H1 (cell line): ENCODE measurements around the gene PANX1. TPM values are rescaled to one million over a fixed set of nuclear protein-coding genes. Genes with fewer than 3 reads are reported as not detected.
A peak's percentile ranks its signal among the peaks of the same experiment; 100 is the strongest.

ENCODE experiments used
- ASH2L ChIP-seq: fragments of 200-600, 300-600 bp; sonication (generic); IDR thresholded peaks from one replicate; pipeline ENCODE4 v1.7.1; 2017; ENCODE audit warnings: low read length
- BACH1 ChIP-seq: IDR thresholded peaks from 2 replicates; pipeline ENCODE4 v1.6.1; 2012; ENCODE audit warnings: low read length, improper control_type of control experiment
- CREB1 ChIP-seq: IDR thresholded peaks from 2 replicates; pipeline ENCODE4 v1.6.1; 2012; ENCODE audit warnings: inconsistent platforms
- EGR1 ChIP-seq: IDR thresholded peaks from 2 replicates; pipeline ENCODE4 v1.6.1; 2011; ENCODE audit warnings: low read depth, low read length, borderline replicate concordance
- EP300 ChIP-seq, 2 experiments: IDR thresholded peaks; 1 replicate in 1 of 2; 2 replicates in 1 of 2; pipeline ENCODE4 v1.6.1; 2011 to 2012; ENCODE audit warnings: low read depth in 2 of 2, low read length in 2 of 2, mild to moderate bottlenecking in 2 of 2, borderline replicate concordance in 1 of 2, inconsistent platforms in 1 of 2, moderate library complexity in 1 of 2
- GABPA ChIP-seq: IDR thresholded peaks from 2 replicates; pipeline ENCODE4 v1.6.1; 2011; ENCODE audit warnings: mild to moderate bottlenecking, low read length, moderate library complexity, borderline replicate concordance; ENCODE audit not compliant: insufficient read depth
- HDAC2 ChIP-seq, 2 experiments: fragments of 300-600 bp in 1 of 2; sonication (generic) in 1 of 2; IDR thresholded peaks; 2 replicates each; pipeline ENCODE4 v1.6.1; 2011 to 2012; ENCODE audit warnings: low read depth in 2 of 2, low read length in 2 of 2, mild to moderate bottlenecking in 2 of 2, moderate library complexity in 2 of 2, borderline replicate concordance in 1 of 2, inconsistent platforms in 1 of 2
- KDM1A ChIP-seq: fragments of 200-600, 300-600 bp; sonication (generic); IDR thresholded peaks from 2 replicates; pipeline ENCODE4 v1.7.1; 2016; ENCODE audit warnings: mild to moderate bottlenecking, low read length, borderline replicate concordance
- KDM4A ChIP-seq: IDR thresholded peaks from one replicate; pipeline ENCODE4 v1.7.1; 2012; ENCODE audit warnings: low read depth, mild to moderate bottlenecking, moderate library complexity, low read length, inconsistent platforms; ENCODE audit not compliant: severe bottlenecking
- MAFK ChIP-seq: IDR thresholded peaks from 2 replicates; pipeline ENCODE4 v1.6.1; 2012; ENCODE audit warnings: low read depth, mild to moderate bottlenecking, improper control_type of control experiment, low read length
- NANOG ChIP-seq: IDR thresholded peaks from 2 replicates; pipeline ENCODE4 v1.6.1; 2011; ENCODE audit warnings: low read length, low read depth, mild to moderate bottlenecking, inconsistent platforms; ENCODE audit not compliant: insufficient read depth, poor library complexity, severe bottlenecking
- PHF8 ChIP-seq: fragments of 200-600 bp; sonication (generic); conservative IDR thresholded peaks from 2 replicates; pipeline ENCODE4 v1.7.1; 2012; ENCODE audit warnings: low read depth, mild to moderate bottlenecking, inconsistent platforms, low read length, moderate library complexity
- POLR2A ChIP-seq, 2 experiments: IDR thresholded peaks; 1 replicate in 1 of 2; 2 replicates in 1 of 2; pipeline ENCODE4 v1.6.1; 2011; ENCODE audit warnings: low read depth in 2 of 2, low read length in 2 of 2, mild to moderate bottlenecking in 2 of 2; ENCODE audit errors: control extremely low read depth in 1 of 2
- POLR2AphosphoS5 ChIP-seq: IDR thresholded peaks from 2 replicates; pipeline ENCODE4 v1.6.1; 2011; ENCODE audit warnings: low read depth, low read length
- SIN3A ChIP-seq, 2 experiments: IDR thresholded peaks in 1 of 2; conservative IDR thresholded peaks in 1 of 2; 2 replicates each; pipeline ENCODE4 v1.6.1; 2011 to 2012; ENCODE audit warnings: low read length in 2 of 2, improper control_type of control experiment in 1 of 2, low read depth in 1 of 2, mild to moderate bottlenecking in 1 of 2
- SP4 ChIP-seq: IDR thresholded peaks from 2 replicates; pipeline ENCODE4 v1.6.1; 2012; ENCODE audit warnings: low read length, inconsistent platforms
- SUZ12 ChIP-seq: fragments of 200-600 bp; sonication (generic); IDR thresholded peaks from 2 replicates; pipeline ENCODE4 v1.6.1; 2012; ENCODE audit warnings: mild to moderate bottlenecking, inconsistent platforms, low read length, moderate library complexity, mixed read lengths
- TAF1 ChIP-seq: IDR thresholded peaks from 2 replicates; pipeline ENCODE4 v1.6.1; 2011; ENCODE audit warnings: mild to moderate bottlenecking, low read depth, low read length
- TBP ChIP-seq: IDR thresholded peaks from 2 replicates; pipeline ENCODE4 v1.6.1; 2011; ENCODE audit warnings: low read depth, low read length, improper control_type of control experiment
- TEAD4 ChIP-seq: IDR thresholded peaks from 2 replicates; pipeline ENCODE4 v1.6.1; 2012; ENCODE audit warnings: low read depth, low read length, inconsistent platforms, mixed read lengths
- YY1 ChIP-seq: IDR thresholded peaks from 2 replicates; pipeline ENCODE4 v1.6.1; 2011; ENCODE audit warnings: low read depth, mild to moderate bottlenecking, low read length
- polyA plus RNA-seq, 7 experiments: library from polyadenylated mRNA; depleted of rRNA in 3 of 7; stranded (reverse) in 5 of 7; unstranded in 2 of 7; fragments of >200 nt in 5 of 7; fragments of 200-250 nt in 2 of 7; gene quantifications; 1 replicate in 5 of 7; 2 replicates in 1 of 7; 4 replicates in 1 of 7; pipeline versions ENCODE4 v1.2.1 to v1.2.3, GENCODE V29; 2011 to 2013; ENCODE audit warnings: missing spikeins in 2 of 7, mixed read lengths in 2 of 7
- total RNA-seq: library from RNA; stranded (reverse); fragmentation: NEBNext Ultra II Directional; extraction: Animal tissue kit (Norgen Biotek cat#: 25700); gene quantifications from 2 replicates; pipeline ENCODE4 v1.2.1, GENCODE V29; 2021
- TF ChIP-seq, protein P1 (sequence below): IDR thresholded peaks from 2 replicates; pipeline ENCODE4 v1.6.1; 2011; ENCODE audit warnings: low read length, improper control_type of control experiment
- TF ChIP-seq, protein P2 (sequence below): IDR thresholded peaks from 2 replicates; pipeline ENCODE4 v1.6.1; 2012; ENCODE audit warnings: inconsistent platforms

PANX1 gene
- total and polyA plus RNA-seq, 2 of the 8 experiments (the other 6 are each of a cell fraction or from before 2014, with no cell fraction given) = 15.9 to 35.2 TPM

DNA sequence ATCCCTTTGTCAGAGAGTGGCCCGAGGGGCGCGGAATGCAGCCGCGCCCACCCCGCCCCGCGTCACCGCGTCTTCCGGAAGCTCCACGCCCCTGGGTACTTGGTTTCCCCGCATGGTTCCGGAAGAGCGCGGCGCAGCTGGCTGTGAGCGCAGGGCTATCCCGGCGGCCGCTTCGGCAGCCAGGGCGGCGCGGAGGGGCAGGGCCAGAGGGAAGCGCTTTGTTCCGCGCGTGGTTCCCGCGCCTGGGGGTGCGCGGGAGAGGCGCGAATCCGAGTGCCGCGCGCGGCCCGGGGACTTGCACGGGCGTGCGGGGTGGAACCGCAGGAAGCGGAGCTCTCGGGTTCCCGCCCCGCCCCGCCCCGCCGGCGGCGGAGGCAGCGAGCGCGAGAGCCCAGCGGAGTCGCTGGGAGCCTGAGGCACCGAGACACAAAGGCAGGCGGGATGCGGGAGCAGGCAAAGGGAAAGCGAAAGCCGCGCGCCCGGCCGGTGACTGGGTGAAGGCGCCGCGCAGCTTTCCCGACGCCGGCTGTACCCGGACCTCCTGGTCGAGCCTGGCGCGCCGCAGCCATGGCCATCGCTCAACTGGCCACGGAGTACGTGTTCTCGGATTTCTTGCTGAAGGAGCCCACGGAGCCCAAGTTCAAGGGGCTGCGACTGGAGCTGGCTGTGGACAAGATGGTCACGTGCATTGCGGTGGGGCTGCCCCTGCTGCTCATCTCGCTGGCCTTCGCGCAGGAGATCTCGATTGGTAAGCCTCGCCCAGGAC is at the start of gene PANX1 (continued):
- peak in 1 of 2 experiments; percentile 40; a peak in 1 of 3 replicates for TF ChIP-seq EP300 (IDR thresholded peaks at IDR 0.05; ENCODE audit: borderline replicate concordance in 1 of 2, low read depth in 2 of 2, low read length in 2 of 2)
- no peak for TF ChIP-seq MAFK
- TF ChIP-seq, protein P1, sequence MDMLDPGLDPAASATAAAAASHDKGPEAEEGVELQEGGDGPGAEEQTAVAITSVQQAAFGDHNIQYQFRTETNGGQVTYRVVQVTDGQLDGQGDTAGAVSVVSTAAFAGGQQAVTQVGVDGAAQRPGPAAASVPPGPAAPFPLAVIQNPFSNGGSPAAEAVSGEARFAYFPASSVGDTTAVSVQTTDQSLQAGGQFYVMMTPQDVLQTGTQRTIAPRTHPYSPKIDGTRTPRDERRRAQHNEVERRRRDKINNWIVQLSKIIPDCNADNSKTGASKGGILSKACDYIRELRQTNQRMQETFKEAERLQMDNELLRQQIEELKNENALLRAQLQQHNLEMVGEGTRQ = peak; percentile 47
- peak; percentile 67 for TF ChIP-seq CREB1
- TF ChIP-seq HDAC2 (IDR thresholded peaks at IDR 0.05; ENCODE audit: borderline replicate concordance in 1 of 2, low read depth in 2 of 2, low read length in 2 of 2) = peak in 1 of 2 experiments; percentile 27; a peak in 1 of 4 replicates
- peak; percentile 59 for TF ChIP-seq BACH1
- no peak for TF ChIP-seq GABPA
- peak; percentile 59 for TF ChIP-seq NANOG
- TF ChIP-seq POLR2A (IDR thresholded peaks at IDR 0.05; ENCODE audit: control extremely low read depth in 1 of 2, low read depth in 2 of 2, low read length in 2 of 2) = peak; percentile 66 to 68; a peak in 2 of 3 replicates
- TF ChIP-seq, protein P2, sequence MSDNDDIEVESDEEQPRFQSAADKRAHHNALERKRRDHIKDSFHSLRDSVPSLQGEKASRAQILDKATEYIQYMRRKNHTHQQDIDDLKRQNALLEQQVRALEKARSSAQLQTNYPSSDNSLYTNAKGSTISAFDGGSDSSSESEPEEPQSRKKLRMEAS = peak; percentile 65
- peak; percentile 44 for TF ChIP-seq ASH2L
- no peak for TF ChIP-seq EGR1
- peak; percentile 37 for TF ChIP-seq KDM4A
- TF ChIP-seq TBP = peak; percentile 51; the same call in 1 of the 2 replicates
- TF ChIP-seq SP4 = no peak
- TF ChIP-seq SUZ12 = peak; percentile 40; the same call in 1 of the 2 replicates
- peak; percentile 63; the same call in 1 of the 2 replicates for TF ChIP-seq TAF1
- TF ChIP-seq KDM1A = no peak
- TF ChIP-seq POLR2AphosphoS5 = peak; percentile 79; the same call in 1 of the 2 replicates
- TF ChIP-seq TEAD4 = peak; percentile 73
- TF ChIP-seq YY1 = peak; percentile 23; the same call in 1 of the 2 replicates
- peak; percentile 14 to 56; a peak in 2 of 4 replicates for TF ChIP-seq SIN3A (conservative IDR thresholded peaks at IDR 0.05 in 1 of 2, IDR thresholded peaks at IDR 0.05 in 1 of 2; ENCODE audit: low read depth in 1 of 2, low read length in 2 of 2)
- TF ChIP-seq PHF8 = peak; percentile 70
